SK-N-SH (cell line): ENCODE results near the gene PLXND1. TPM values are rescaled to one million over a fixed set of nuclear protein-coding genes. Genes with fewer than 3 reads are reported as not detected.

ENCODE experiments used
- CTCF ChIA-PET: fragments of 300-600, 350-600 bp; formaldehyde crosslinking; extraction: SDS; loops from one replicate; lab custom pipeline; 2021; lab: Yijun Ruan, JAX
- POLR2A ChIA-PET: fragments of 350-600 bp; sonication (Branson Sonifier 250); formaldehyde crosslinking; extraction: SDS; loops from one replicate; lab custom pipeline; 2020; ENCODE audit warnings: antibody characterized with exemption, inconsistent platforms; lab: Yijun Ruan, JAX
- DNase-seq: peaks from one replicate; pipeline ENCODE4 v3.0.0; 2012
- H2AFZ ChIP-seq: fragments of 200-600 bp; sonication (generic); 2 replicates; pipeline ENCODE4 v1.8.1; 2016; ENCODE audit warnings: antibody characterized with exemption, mild to moderate bottlenecking, low read depth
- H3F3A ChIP-seq: fragments of 200-600 bp; sonication (generic); replicated peaks from 2 replicates; pipeline ENCODE3; 2016; ENCODE audit warnings: antibody characterized with exemption, mild to moderate bottlenecking; ENCODE audit not compliant: insufficient read depth
- H3K27ac ChIP-seq, 2 experiments: fragments of 200-500 bp in 1 of 2; fragments of 200-600 bp in 1 of 2; sonication (Bioruptor generic) in 1 of 2; sonication (generic), shearing (Covaris generic) in 1 of 2; 2 replicates each; pipeline versions ENCODE4 v1.5.1 to v1.6.1; 2014 to 2016; ENCODE audit warnings: low read depth in 2 of 2, inconsistent platforms in 1 of 2, low read length in 1 of 2, mild to moderate bottlenecking in 1 of 2, mixed read lengths in 1 of 2
- H3K27me3 ChIP-seq: fragments of 200-600 bp; sonication (generic), shearing (Covaris generic); 2 replicates; pipeline ENCODE4 v1.6.1; 2016; ENCODE audit warnings: mixed run types; ENCODE audit not compliant: insufficient read depth
- H3K36me3 ChIP-seq, 2 experiments: fragments of 200-500 bp in 1 of 2; fragments of 200-600 bp in 1 of 2; sonication (Bioruptor generic) in 1 of 2; sonication (generic) in 1 of 2; replicated peaks in 1 of 2; 2 replicates each; pipeline versions ENCODE3 to v1.5.1; 2014 to 2016; ENCODE audit warnings: low read length in 1 of 2, mild to moderate bottlenecking in 1 of 2; ENCODE audit not compliant: insufficient read depth in 2 of 2, control insufficient read depth in 1 of 2
- H3K4me1 ChIP-seq, 2 experiments: fragments of 200-500 bp in 1 of 2; fragments of 200-600 bp in 1 of 2; sonication (Bioruptor generic) in 1 of 2; sonication (generic), shearing (Covaris generic) in 1 of 2; 2 replicates each; pipeline versions ENCODE4 v1.5.1 to v1.6.1; 2014 to 2016; ENCODE audit warnings: low read depth in 1 of 2, low read length in 1 of 2, mixed run types in 1 of 2; ENCODE audit not compliant: insufficient read depth in 2 of 2, control insufficient read depth in 1 of 2
- H3K4me2 ChIP-seq: fragments of 200-600 bp; sonication (generic), shearing (Covaris generic); 2 replicates; pipeline ENCODE4 v1.6.1; 2017; ENCODE audit warnings: mixed run types
- H3K4me3 ChIP-seq, 2 experiments: fragments of 200-500 bp in 1 of 2; fragments of 200-600 bp in 1 of 2; sonication (Bioruptor generic) in 1 of 2; sonication (generic), shearing (Covaris generic) in 1 of 2; 2 replicates each; pipeline versions ENCODE4 v1.5.1 to v1.8.1; 2014 to 2016; ENCODE audit warnings: low read depth in 2 of 2, inconsistent platforms in 1 of 2, low read length in 1 of 2, mild to moderate bottlenecking in 1 of 2, mixed read lengths in 1 of 2, moderate library complexity in 1 of 2
- H3K79me2 ChIP-seq: fragments of 200-600 bp; sonication (generic); 2 replicates; pipeline ENCODE4 v1.8.1; 2017; ENCODE audit warnings: mild to moderate bottlenecking; ENCODE audit not compliant: insufficient read depth
- H3K9ac ChIP-seq: fragments of 200-600 bp; sonication (generic); 2 replicates; pipeline ENCODE4 v1.6.1; 2017; ENCODE audit warnings: mixed run types
- H3K9me2 ChIP-seq: fragments of 200-600 bp; sonication (generic); 2 replicates; pipeline ENCODE4 v1.6.1; 2017; ENCODE audit warnings: mixed run types
- H3K9me3 ChIP-seq: fragments of 200-600 bp; sonication (generic); 2 replicates; pipeline ENCODE4 v1.6.1; 2017; ENCODE audit warnings: mixed run types, mild to moderate bottlenecking, moderate library complexity
- H4K20me1 ChIP-seq: fragments of 200-600 bp; sonication (generic); 2 replicates; pipeline ENCODE4 v1.6.1; 2017; ENCODE audit warnings: mild to moderate bottlenecking, mixed run types; ENCODE audit not compliant: insufficient read depth
- CHD2 ChIP-seq: fragments of 150-350 bp; IDR thresholded peaks from 2 replicates; pipeline ENCODE4 v1.6.1; 2018; ENCODE audit warnings: low read length; ENCODE audit not compliant: partially characterized antibody
- EP300 ChIP-seq, 2 experiments: IDR thresholded peaks; 2 replicates each; pipeline versions ENCODE4 v1.4.0 to v1.6.1; 2012; ENCODE audit warnings: borderline replicate concordance in 1 of 2, low read depth in 1 of 2, low read length in 1 of 2
- MEF2A ChIP-seq: IDR thresholded peaks from 2 replicates; pipeline ENCODE4 v1.4.0; 2012; ENCODE audit warnings: low read depth, borderline replicate concordance
- MXI1 ChIP-seq: IDR thresholded peaks from 2 replicates; pipeline ENCODE4 v1.6.1; 2012; ENCODE audit warnings: mild to moderate bottlenecking, low read depth, low read length, improper control_type of control experiment
- NFIC ChIP-seq: IDR thresholded peaks from 2 replicates; pipeline ENCODE4 v1.4.0; 2012; ENCODE audit warnings: borderline replicate concordance
- NRF1 ChIP-seq: IDR thresholded peaks from 2 replicates; pipeline ENCODE4 v1.6.1; 2012; ENCODE audit warnings: low read depth, mild to moderate bottlenecking, low read length
- RAD21 ChIP-seq: IDR thresholded peaks from 2 replicates; pipeline ENCODE4 v1.6.1; 2012; ENCODE audit warnings: mild to moderate bottlenecking, low read length
- RXRA ChIP-seq: IDR thresholded peaks from 2 replicates; pipeline ENCODE4 v1.4.0; 2012; ENCODE audit warnings: low read depth, mild to moderate bottlenecking, borderline replicate concordance
- SIN3A ChIP-seq: IDR thresholded peaks from 2 replicates; pipeline ENCODE4 v1.6.1; 2012; ENCODE audit warnings: low read depth, mild to moderate bottlenecking, low read length, moderate library complexity, borderline replicate concordance
- TAF1 ChIP-seq: IDR thresholded peaks from 2 replicates; pipeline ENCODE4 v1.6.1; 2012; ENCODE audit warnings: low read depth, mild to moderate bottlenecking, low read length, moderate library complexity, borderline replicate concordance
- TCF12 ChIP-seq: IDR thresholded peaks from 2 replicates; pipeline ENCODE4 v1.4.0; 2012
- TEAD4 ChIP-seq: IDR thresholded peaks from 2 replicates; pipeline ENCODE4 v1.4.0; 2012; ENCODE audit warnings: mild to moderate bottlenecking, borderline replicate concordance; ENCODE audit not compliant: insufficient read depth
- WGBS: methylation state at CpG from one replicate; pipeline ENCODE4 v1.1.6; 2017; ENCODE audit warnings: low lambda C conversion rate; 5-methylcytosine and 5-hydroxymethylcytosine counted together
- polyA plus RNA-seq, 3 experiments: library from polyadenylated mRNA; depleted of rRNA; stranded (reverse); fragments of >200 nt; gene quantifications; 2 replicates each; pipeline ENCODE4 v1.2.3, GENCODE V29; 2012

Gene PLXND1
- polyA plus RNA-seq, 1 of the 3 experiments (the other 2 are of a cell fraction) = 53.5 TPM

DNA sequence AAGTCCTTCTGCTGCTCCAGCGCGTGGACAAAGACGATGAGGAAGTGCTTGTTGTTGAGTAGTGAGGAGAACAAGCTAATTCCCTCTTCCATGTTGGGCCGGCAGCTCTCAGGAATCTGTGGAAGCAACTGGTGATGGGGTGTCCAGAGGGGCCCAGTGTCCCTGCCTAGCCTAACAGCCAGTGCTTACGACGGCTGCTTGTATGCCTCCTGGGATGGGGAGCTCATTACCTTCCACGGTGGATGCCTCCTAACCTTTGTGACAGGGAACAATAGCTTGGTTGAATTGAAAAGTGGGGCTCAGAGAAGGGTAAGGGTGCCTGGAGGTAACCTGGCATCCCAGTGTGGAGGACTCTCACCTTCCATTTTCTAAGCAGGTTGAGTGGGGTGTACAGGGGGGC is 40.6 kb downstream of the PLXND1 start:
- H3K4me2 ChIP-seq = no peak overlapping the region
- 95% methylated on average over 5 of the region's 7 CpGs for WGBS
- no peaks in the 10 kb centered on the region for H3K27me3 ChIP-seq
- H4K20me1 ChIP-seq = no peaks in the 10 kb centered on the region
- no peaks in the 10 kb centered on the region for H3K36me3 ChIP-seq
- H3K27ac ChIP-seq = no peak overlapping the region
- no peak overlapping the region for H3K9ac ChIP-seq
- no peak overlapping the region for H2AFZ ChIP-seq
- POLR2A ChIA-PET = no interaction called here
- no peak for DNase-seq
- TF ChIP-seq TCF12 = no peak
- no peak for TF ChIP-seq NFIC
- CTCF ChIA-PET = interaction anchor here (0.9 to 1.7 kb wide), 6 partner anchors 9 to 125 kb away, joined by 3 to 6 read pairs (median 3); no protein-coding TSS in a partner anchor
- H3K4me3 ChIP-seq = no peak overlapping the region
- peaks cover 6 to 44% of the 10 kb centered on the region in 2 experiments; a peak in 3 of 4 replicates for H3K4me1 ChIP-seq
- H3K9me2 ChIP-seq = no peaks in the 10 kb centered on the region
- no peaks in the 10 kb centered on the region for H3K9me3 ChIP-seq
- no peaks in the 10 kb centered on the region for H3K79me2 ChIP-seq
- H3F3A ChIP-seq = no peaks in the 10 kb centered on the region

DNA sequence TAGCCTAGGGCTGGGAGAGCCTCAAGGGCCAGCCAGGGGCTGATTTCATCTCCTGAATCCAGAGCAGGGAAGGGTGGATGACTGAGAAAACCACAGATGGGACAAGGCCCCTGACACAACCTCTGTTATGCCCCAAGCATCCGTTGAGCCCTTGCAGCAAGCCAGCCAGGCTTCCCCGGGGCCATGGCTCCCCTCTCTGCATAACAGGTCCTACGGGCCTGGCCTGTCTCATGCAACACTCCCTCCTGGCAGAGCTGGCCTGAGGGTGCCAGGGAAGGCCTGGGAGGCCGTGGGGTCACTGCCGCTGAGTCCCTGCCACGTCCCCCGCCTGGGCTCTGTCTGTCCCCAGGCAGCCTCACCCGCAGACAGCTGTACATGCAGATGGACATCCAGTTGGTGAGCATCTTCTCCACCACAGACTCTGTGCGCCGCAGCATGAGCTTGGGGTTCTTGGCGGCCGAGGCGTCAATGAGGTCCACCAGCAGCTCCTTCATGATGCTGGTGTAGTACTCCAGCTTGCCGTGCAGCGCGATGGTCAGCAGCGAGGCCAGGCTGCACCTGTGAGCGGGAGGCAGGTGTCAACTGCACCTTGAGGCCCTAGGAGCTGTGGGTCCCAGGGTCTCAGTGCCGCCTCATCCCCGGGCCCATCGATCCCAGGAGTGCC is 41.4 kb downstream of the PLXND1 start:
- no peaks in the 10 kb centered on the region for H4K20me1 ChIP-seq
- H3K9me2 ChIP-seq = no peaks in the 10 kb centered on the region
- H3F3A ChIP-seq = peaks cover 5% of the 10 kb centered on the region
- peaks cover 14 to 52% of the 10 kb centered on the region in 2 experiments for H3K4me1 ChIP-seq
- no peaks in the 10 kb centered on the region for H3K79me2 ChIP-seq
- TF ChIP-seq TAF1 (no peak), NFIC (no peak), CHD2 (no peak), TEAD4 (no peak), EP300 (IDR thresholded peaks at IDR 0.05; ENCODE audit: borderline replicate concordance in 1 of 2, low read depth in 1 of 2, low read length in 1 of 2) (no peak), NRF1 (no peak), SIN3A (no peak), RAD21 (no peak), RXRA (no peak), MEF2A (no peak), MXI1 (no peak)
- H3K27me3 ChIP-seq = no peaks in the 10 kb centered on the region
- no peaks in the 10 kb centered on the region for H3K36me3 ChIP-seq
- no peak overlapping the region for H2AFZ ChIP-seq
- ChIA-PET CTCF (interaction anchor here (0.7 to 1.7 kb wide), 6 partner anchors 8 to 125 kb away, joined by 3 to 6 read pairs (median 3); no protein-coding TSS in a partner anchor), POLR2A (interaction anchor here (0.6 kb wide), 1 partner anchor 10 kb away, joined by 3 read pairs; no protein-coding TSS in a partner anchor)
- H3K9ac ChIP-seq = no peak overlapping the region
- WGBS = no CpG with 5 or more reads among the region's 21 CpGs
- H3K4me2 ChIP-seq = no peak overlapping the region
- no peaks in the 10 kb centered on the region for H3K9me3 ChIP-seq
- peak; percentile 55 for DNase-seq
- no peak overlapping the region for H3K4me3 ChIP-seq
- no peak overlapping the region for H3K27ac ChIP-seq
